ENCODE results near the gene ANK3. TPM values are rescaled to one million over a fixed set of nuclear protein-coding genes. Genes with fewer than 3 reads are reported as not detected.

Gene ANK3
- total RNA-seq, 1 experiment from 2014 or later: 15.3 TPM

DNA sequence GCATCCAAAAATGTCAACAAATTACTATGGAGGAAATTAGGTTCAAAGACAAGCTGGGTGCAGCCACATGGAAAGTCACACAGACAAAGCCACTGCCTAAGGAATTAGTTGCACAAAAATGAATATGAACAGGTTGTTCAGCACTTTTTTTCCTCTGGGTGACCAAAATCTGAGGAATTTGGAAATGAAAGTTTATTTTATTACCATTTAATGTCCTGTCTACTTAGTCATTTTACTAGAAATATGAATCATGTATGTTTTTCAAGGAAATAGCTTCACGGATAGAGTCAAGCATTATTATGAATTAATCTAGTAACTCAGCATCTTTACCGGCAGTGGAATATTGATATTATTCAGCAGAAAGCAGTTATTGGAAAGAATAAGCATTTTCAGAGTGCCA, 106.3 kb downstream of the ANK3 start:
- ChIA-PET POLR2A (no interaction called here), CTCF (no interaction called here), RAD21 (ENCODE audit: low non-redundant PET in 1 of 2, low total read pairs in 2 of 2, uncharacterized antibody in 2 of 2, unreplicated experiment in 2 of 2) (no interaction called here)
- no peaks in the 10 kb centered on the region for H3K9me2 ChIP-seq (ENCODE audit: insufficient read depth)
- H3K27ac ChIP-seq (ENCODE audit: low read depth, low read length): no peak overlapping the region
- DNase-seq (ENCODE audit: low read depth, low spot score) (no peak), ATAC-seq (no peak)
- H3K27me3 ChIP-seq (ENCODE audit: insufficient read depth, low read length): no peaks in the 10 kb centered on the region
- BruUV-seq (replicated peaks): no TSS peak
- H3K9me3 ChIP-seq (ENCODE audit: control insufficient read depth in 1 of 2, insufficient read depth in 1 of 2, low read depth in 1 of 2, low read length in 2 of 2): no peaks in the 10 kb centered on the region
- TF ChIP-seq EZH2phosphoT487 (IDR thresholded peaks at IDR 0.05; ENCODE audit: borderline replicate concordance) (no peak), MAX (IDR thresholded peaks at IDR 0.05) (no peak), CEBPB (IDR thresholded peaks at IDR 0.05; ENCODE audit: low read depth) (no peak), SP1 (IDR thresholded peaks at IDR 0.05; ENCODE audit: low read depth) (no peak), TCF7L2 (IDR thresholded peaks at IDR 0.05; ENCODE audit: borderline replicate concordance, extremely low read depth, insufficient read depth, insufficient read length) (no peak), ELF1 (IDR thresholded peaks at IDR 0.05; ENCODE audit: borderline replicate concordance, low read depth) (no peak), POLR2A (IDR thresholded peaks at IDR 0.05; ENCODE audit: borderline replicate concordance, extremely low read depth, insufficient read depth, insufficient read length) (no peak), YY1 (IDR thresholded peaks at IDR 0.05; ENCODE audit: extremely low read depth, insufficient replicate concordance, low read depth, low read length) (no peak), EZH2 (IDR thresholded peaks at IDR 0.05) (no peak), CTCF (IDR thresholded peaks at IDR 0.05 in 2 of 3, conservative IDR thresholded peaks at IDR 0.05 in 1 of 3; ENCODE audit: borderline replicate concordance in 1 of 3, insufficient read depth in 1 of 3, low read depth in 2 of 3, low read length in 2 of 3) (no peak), JUND (IDR thresholded peaks at IDR 0.05) (no peak), SIN3A (IDR thresholded peaks at IDR 0.05; ENCODE audit: low read depth) (no peak), ATF3 (IDR thresholded peaks at IDR 0.05) (no peak), RAD21 (IDR thresholded peaks at IDR 0.05; ENCODE audit: low read depth) (no peak), ZNF274 (IDR thresholded peaks at IDR 0.05; ENCODE audit: low read depth, low read length) (no peak), ZFX (IDR thresholded peaks at IDR 0.05) (no peak)
- TF ChIP-seq, protein P1, sequence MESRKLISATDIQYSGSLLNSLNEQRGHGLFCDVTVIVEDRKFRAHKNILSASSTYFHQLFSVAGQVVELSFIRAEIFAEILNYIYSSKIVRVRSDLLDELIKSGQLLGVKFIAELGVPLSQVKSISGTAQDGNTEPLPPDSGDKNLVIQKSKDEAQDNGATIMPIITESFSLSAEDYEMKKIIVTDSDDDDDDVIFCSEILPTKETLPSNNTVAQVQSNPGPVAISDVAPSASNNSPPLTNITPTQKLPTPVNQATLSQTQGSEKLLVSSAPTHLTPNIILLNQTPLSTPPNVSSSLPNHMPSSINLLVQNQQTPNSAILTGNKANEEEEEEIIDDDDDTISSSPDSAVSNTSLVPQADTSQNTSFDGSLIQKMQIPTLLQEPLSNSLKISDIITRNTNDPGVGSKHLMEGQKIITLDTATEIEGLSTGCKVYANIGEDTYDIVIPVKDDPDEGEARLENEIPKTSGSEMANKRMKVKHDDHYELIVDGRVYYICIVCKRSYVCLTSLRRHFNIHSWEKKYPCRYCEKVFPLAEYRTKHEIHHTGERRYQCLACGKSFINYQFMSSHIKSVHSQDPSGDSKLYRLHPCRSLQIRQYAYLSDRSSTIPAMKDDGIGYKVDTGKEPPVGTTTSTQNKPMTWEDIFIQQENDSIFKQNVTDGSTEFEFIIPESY (IDR thresholded peaks at IDR 0.05; ENCODE audit: extremely low read depth, insufficient replicate concordance, low read length): no peak
- no peaks in the 10 kb centered on the region for H4K20me1 ChIP-seq (ENCODE audit: insufficient read depth)
- H2AFZ ChIP-seq (ENCODE audit: low read depth, low read length, poor library complexity, severe bottlenecking): no peak overlapping the region
- intact Hi-C loops (cut with micrococcal nuclease): no loop called here
- peak overlapping the region; percentile 39 for H3K4me2 ChIP-seq (ENCODE audit: low read length)
- no peak overlapping the region for H3K9ac ChIP-seq (ENCODE audit: low read length)
- peaks cover 0 to 13% of the 10 kb centered on the region in 2 experiments; a peak in 2 of 4 replicates for H3K4me1 ChIP-seq (ENCODE audit: control insufficient read depth in 1 of 2, insufficient read depth in 2 of 2, low read length in 2 of 2)
- no peaks in the 10 kb centered on the region for H3K36me3 ChIP-seq (ENCODE audit: control insufficient read depth in 1 of 2, insufficient read depth in 2 of 2, low read length in 2 of 2)
- H3K79me2 ChIP-seq (ENCODE audit: insufficient read depth, low read length): no peaks in the 10 kb centered on the region
- H3K4me3 ChIP-seq (replicated peaks in 1 of 2; ENCODE audit: low read depth in 1 of 2, low read length in 2 of 2): no peak overlapping the region
